ENCODE results near the gene ORC6. TPM values are rescaled to one million over a fixed set of nuclear protein-coding genes. Genes with fewer than 3 reads are reported as not detected.

ORC6 gene
- total RNA-seq, 4 donors from 2014 or later: 0.60 to 4.9 (median 2.7) TPM; not detected in 1

- Histone ChIP-seq H3K4me3 (no peak overlapping the region), H3K9me3 (no peaks in the 10 kb centered on the region), H3K4me1 (no peaks in the 10 kb centered on the region), H3K27me3 (no peaks in the 10 kb centered on the region), H3K36me3 (no peaks in the 10 kb centered on the region), H3K27ac (no peak overlapping the region)
- 82% methylated on average over 23 of the region's 23 CpGs; no CpG with 5 or more reads in 1 of the 2 donors for WGBS, 2 donors (ENCODE audit: low coverage in 1 of 2)
- DNase-seq: no peak
- TF ChIP-seq POLR2A (IDR thresholded peaks at IDR 0.05) (no peak), POLR2AphosphoS5 (IDR thresholded peaks at IDR 0.05) (no peak), EP300 (IDR thresholded peaks at IDR 0.05; ENCODE audit: low read depth) (no peak), CTCF (IDR thresholded peaks at IDR 0.05) (no peak)
- intact Hi-C loops (cut with DNase I; ENCODE audit: low total_unique reads): no loop called here
- in situ Hi-C loops (cut with MboI; ENCODE audit: low pct_ligation_motif_present in 1 of 4, low pct_unique_long_range_greater_than_20kb in 1 of 4, low sequenced_read_pairs in 3 of 4): no loop called here
Measured at GRCh38 chr16:46731691-46732555, 42.5 kb downstream of the ORC6 start.

- Histone ChIP-seq H3K27ac (no peak overlapping the region), H3K4me1 (no peaks in the 10 kb centered on the region), H3K27me3 (no peaks in the 10 kb centered on the region), H3K9me3 (no peaks in the 10 kb centered on the region), H3K4me3 (no peak overlapping the region), H3K36me3 (no peaks in the 10 kb centered on the region)
- no peak for TF ChIP-seq CTCF (IDR thresholded peaks at IDR 0.05)
- TF ChIP-seq EP300 (IDR thresholded peaks at IDR 0.05; ENCODE audit: low read depth): no peak
- TF ChIP-seq POLR2A (IDR thresholded peaks at IDR 0.05): no peak
- no peak for TF ChIP-seq POLR2AphosphoS5 (IDR thresholded peaks at IDR 0.05)
- no peak for DNase-seq
- intact Hi-C loops (cut with DNase I; ENCODE audit: low total_unique reads) (no loop called here), in situ Hi-C loops (cut with MboI; ENCODE audit: low pct_ligation_motif_present in 1 of 4, low pct_unique_long_range_greater_than_20kb in 1 of 4, low sequenced_read_pairs in 3 of 4) (no loop called here)
- 73% methylated on average over 4 of the region's 4 CpGs; no CpG with 5 or more reads in 1 of the 2 donors for WGBS, 2 donors (ENCODE audit: low coverage in 1 of 2)
Measured at GRCh38 chr16:46732561-46732960, 43.1 kb downstream of the ORC6 start.

- Histone ChIP-seq H3K27ac (no peak overlapping the region), H3K36me3 (no peaks in the 10 kb centered on the region), H3K9me3 (no peaks in the 10 kb centered on the region), H3K27me3 (no peaks in the 10 kb centered on the region), H3K4me1 (no peaks in the 10 kb centered on the region), H3K4me3 (no peak overlapping the region)
- TF ChIP-seq CTCF (IDR thresholded peaks at IDR 0.05): no peak
- TF ChIP-seq POLR2AphosphoS5 (IDR thresholded peaks at IDR 0.05): no peak
- TF ChIP-seq EP300 (IDR thresholded peaks at IDR 0.05; ENCODE audit: low read depth): no peak
- no peak for TF ChIP-seq POLR2A (IDR thresholded peaks at IDR 0.05)
- in situ Hi-C loops (cut with MboI; ENCODE audit: low pct_ligation_motif_present in 1 of 4, low pct_unique_long_range_greater_than_20kb in 1 of 4, low sequenced_read_pairs in 3 of 4): no loop called here
- WGBS, 2 donors (ENCODE audit: low coverage in 1 of 2): 74 to 80% methylated on average over 1 to 9 of the region's 9 CpGs
- DNase-seq: no peak
- intact Hi-C loops (cut with DNase I; ENCODE audit: low total_unique reads): no loop called here
Measured at GRCh38 chr16:46733319-46733830, 43.9 kb downstream of the ORC6 start.

GRCh38 chr16:46736695-46737094 is 47.2 kb downstream of the ORC6 start:
- no peak overlapping the region for H3K4me3 ChIP-seq
- no peak overlapping the region for H3K27ac ChIP-seq
- intact Hi-C loops (cut with DNase I; ENCODE audit: low total_unique reads): no loop called here
- TF ChIP-seq POLR2AphosphoS5 (IDR thresholded peaks at IDR 0.05) (no peak), CTCF (IDR thresholded peaks at IDR 0.05) (no peak), EP300 (IDR thresholded peaks at IDR 0.05; ENCODE audit: low read depth) (no peak), POLR2A (IDR thresholded peaks at IDR 0.05) (no peak)
- no peak for DNase-seq
- in situ Hi-C loops (cut with MboI; ENCODE audit: low pct_ligation_motif_present in 1 of 4, low pct_unique_long_range_greater_than_20kb in 1 of 4, low sequenced_read_pairs in 3 of 4): no loop called here
- no peaks in the 10 kb centered on the region for H3K9me3 ChIP-seq
- no peaks in the 10 kb centered on the region for H3K27me3 ChIP-seq
- no peaks in the 10 kb centered on the region for H3K4me1 ChIP-seq
- WGBS, 2 donors (ENCODE audit: low coverage in 1 of 2): 84% methylated on average over 12 of the region's 12 CpGs; no CpG with 5 or more reads in 1 of the 2 donors
- no peaks in the 10 kb centered on the region for H3K36me3 ChIP-seq
